SK-N-SH (cell line): ENCODE data around the gene HDHD5.

Experiments used
- CTCF ChIP-seq: fragments of 200-600 bp; sonication (generic); IDR thresholded peaks from 2 replicates; pipeline ENCODE4 v1.6.1; 2017; ENCODE audit warnings: antibody characterized with exemption, mild to moderate bottlenecking, moderate library complexity
- ELF1 ChIP-seq: IDR thresholded peaks from 2 replicates; pipeline ENCODE4 v1.4.0; 2012
- MEF2A ChIP-seq: IDR thresholded peaks from 2 replicates; pipeline ENCODE4 v1.4.0; 2012; ENCODE audit warnings: low read depth, borderline replicate concordance
- POLR2AphosphoS5 ChIP-seq: IDR thresholded peaks from 2 replicates; pipeline ENCODE4 v1.6.1; 2012; ENCODE audit warnings: low read depth, low read length
- RCOR1 ChIP-seq: fragments of 150-350 bp; IDR thresholded peaks from 2 replicates; pipeline ENCODE4 v1.6.1; 2017; ENCODE audit warnings: antibody characterized with exemption, low read length
- RFX5 ChIP-seq: IDR thresholded peaks from 2 replicates; pipeline ENCODE4 v1.6.1; 2012; ENCODE audit warnings: mild to moderate bottlenecking, improper control_type of control experiment, low read length
- SIN3A ChIP-seq: IDR thresholded peaks from 2 replicates; pipeline ENCODE4 v1.6.1; 2012; ENCODE audit warnings: low read depth, mild to moderate bottlenecking, low read length, moderate library complexity, borderline replicate concordance
- YY1 ChIP-seq: IDR thresholded peaks from 2 replicates; pipeline ENCODE4 v1.4.0; 2012; ENCODE audit warnings: low read depth, mild to moderate bottlenecking
- TF ChIP-seq, protein P1 (sequence below): IDR thresholded peaks from 2 replicates; pipeline ENCODE4 v1.4.0; 2012; ENCODE audit warnings: low read depth, borderline replicate concordance
- TF ChIP-seq, protein P2 (sequence below): IDR thresholded peaks from 2 replicates; pipeline ENCODE4 v1.4.0; 2012; ENCODE audit warnings: low read depth, borderline replicate concordance
- TF ChIP-seq, protein P3 (sequence below): fragments of 150-350 bp; IDR thresholded peaks from 2 replicates; pipeline ENCODE4 v1.6.1; 2017; ENCODE audit warnings: antibody characterized with exemption, low read length, low read depth, borderline replicate concordance

GRCh38 chr22:17201285-17201945 lies 42.3 kb upstream of the HDHD5 start:
- TF ChIP-seq MEF2A (no peak), POLR2AphosphoS5 (no peak), RFX5 (no peak), CTCF (peak; percentile 39), SIN3A (no peak), ELF1 (no peak), RCOR1 (no peak), YY1 (no peak)
- TF ChIP-seq, protein P1, sequence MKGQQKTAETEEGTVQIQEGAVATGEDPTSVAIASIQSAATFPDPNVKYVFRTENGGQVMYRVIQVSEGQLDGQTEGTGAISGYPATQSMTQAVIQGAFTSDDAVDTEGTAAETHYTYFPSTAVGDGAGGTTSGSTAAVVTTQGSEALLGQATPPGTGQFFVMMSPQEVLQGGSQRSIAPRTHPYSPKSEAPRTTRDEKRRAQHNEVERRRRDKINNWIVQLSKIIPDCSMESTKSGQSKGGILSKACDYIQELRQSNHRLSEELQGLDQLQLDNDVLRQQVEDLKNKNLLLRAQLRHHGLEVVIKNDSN, result no peak
- TF ChIP-seq, protein P2, sequence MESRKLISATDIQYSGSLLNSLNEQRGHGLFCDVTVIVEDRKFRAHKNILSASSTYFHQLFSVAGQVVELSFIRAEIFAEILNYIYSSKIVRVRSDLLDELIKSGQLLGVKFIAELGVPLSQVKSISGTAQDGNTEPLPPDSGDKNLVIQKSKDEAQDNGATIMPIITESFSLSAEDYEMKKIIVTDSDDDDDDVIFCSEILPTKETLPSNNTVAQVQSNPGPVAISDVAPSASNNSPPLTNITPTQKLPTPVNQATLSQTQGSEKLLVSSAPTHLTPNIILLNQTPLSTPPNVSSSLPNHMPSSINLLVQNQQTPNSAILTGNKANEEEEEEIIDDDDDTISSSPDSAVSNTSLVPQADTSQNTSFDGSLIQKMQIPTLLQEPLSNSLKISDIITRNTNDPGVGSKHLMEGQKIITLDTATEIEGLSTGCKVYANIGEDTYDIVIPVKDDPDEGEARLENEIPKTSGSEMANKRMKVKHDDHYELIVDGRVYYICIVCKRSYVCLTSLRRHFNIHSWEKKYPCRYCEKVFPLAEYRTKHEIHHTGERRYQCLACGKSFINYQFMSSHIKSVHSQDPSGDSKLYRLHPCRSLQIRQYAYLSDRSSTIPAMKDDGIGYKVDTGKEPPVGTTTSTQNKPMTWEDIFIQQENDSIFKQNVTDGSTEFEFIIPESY, result no peak
- TF ChIP-seq, protein P3, sequence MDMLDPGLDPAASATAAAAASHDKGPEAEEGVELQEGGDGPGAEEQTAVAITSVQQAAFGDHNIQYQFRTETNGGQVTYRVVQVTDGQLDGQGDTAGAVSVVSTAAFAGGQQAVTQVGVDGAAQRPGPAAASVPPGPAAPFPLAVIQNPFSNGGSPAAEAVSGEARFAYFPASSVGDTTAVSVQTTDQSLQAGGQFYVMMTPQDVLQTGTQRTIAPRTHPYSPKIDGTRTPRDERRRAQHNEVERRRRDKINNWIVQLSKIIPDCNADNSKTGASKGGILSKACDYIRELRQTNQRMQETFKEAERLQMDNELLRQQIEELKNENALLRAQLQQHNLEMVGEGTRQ, result no peak
